DOHH2 (cell line): Measurements from ENCODE around the gene SHISA2.

Source experiments
- H3F3A ChIP-seq: fragments of 200-600 bp; sonication (generic), shearing (Covaris generic); 2 replicates; pipeline ENCODE4 v1.6.0; 2016; ENCODE audit warnings: antibody characterized with exemption, mild to moderate bottlenecking; ENCODE audit not compliant: control insufficient read depth, insufficient read depth
- H3K27ac ChIP-seq: fragments of 200-600 bp; sonication (generic); 2 replicates; pipeline ENCODE4 v1.5.1; 2014; ENCODE audit warnings: low read depth, mild to moderate bottlenecking, low read length, moderate library complexity
- H3K27me3 ChIP-seq: fragments of 200-600 bp; sonication (generic); 2 replicates; pipeline ENCODE4 v1.6.1; 2014; ENCODE audit warnings: mild to moderate bottlenecking, low read length, mixed read lengths; ENCODE audit not compliant: control insufficient read depth
- H3K36me3 ChIP-seq: fragments of 200-600 bp; sonication (generic); 2 replicates; pipeline ENCODE4 v1.6.1; 2014; ENCODE audit warnings: mild to moderate bottlenecking, low read length, moderate library complexity, mixed read lengths; ENCODE audit not compliant: control insufficient read depth
- H3K4me1 ChIP-seq: fragments of 200-600 bp; sonication (generic); 2 replicates; pipeline ENCODE4 v1.6.1; 2014; ENCODE audit warnings: mild to moderate bottlenecking, low read length, mixed read lengths; ENCODE audit not compliant: control insufficient read depth
- H3K4me2 ChIP-seq: fragments of 200-600 bp; sonication (generic); 2 replicates; pipeline ENCODE4 v1.6.0; 2014; ENCODE audit warnings: mild to moderate bottlenecking, low read length, moderate library complexity
- H3K4me3 ChIP-seq: fragments of 200-600 bp; sonication (generic); 2 replicates; pipeline ENCODE4 v1.5.1; 2014; ENCODE audit warnings: mild to moderate bottlenecking, low read length, mixed read lengths
- H3K79me2 ChIP-seq: fragments of 200-600 bp; sonication (generic); 2 replicates; pipeline ENCODE4 v1.6.1; 2014; ENCODE audit warnings: mild to moderate bottlenecking, low read length, mixed read lengths; ENCODE audit not compliant: control insufficient read depth
- H3K9me2 ChIP-seq: fragments of 200-600 bp; sonication (generic); replicated peaks from 2 replicates; pipeline ENCODE4 v1.6.1; 2014; ENCODE audit warnings: mild to moderate bottlenecking, low read length, mixed read lengths; ENCODE audit not compliant: control insufficient read depth
- H3K9me3 ChIP-seq: fragments of 200-600 bp; sonication (generic); 2 replicates; pipeline ENCODE4 v1.6.1; 2014; ENCODE audit warnings: antibody characterized with exemption, low read length, mixed read lengths; ENCODE audit not compliant: control insufficient read depth, insufficient read depth
- H4K20me1 ChIP-seq: fragments of 200-600 bp; sonication (generic); 2 replicates; pipeline ENCODE4 v1.6.0; 2014; ENCODE audit warnings: low read depth, mild to moderate bottlenecking, antibody characterized with exemption, low read length, moderate library complexity; ENCODE audit not compliant: control insufficient read depth, insufficient read depth
- EZH2phosphoT487 ChIP-seq: fragments of 200-600 bp; sonication (generic); IDR thresholded peaks from 2 replicates; pipeline ENCODE4 v1.6.1; 2017; ENCODE audit warnings: borderline replicate concordance, mild to moderate bottlenecking, antibody characterized with exemption, low read length, moderate library complexity, mixed read lengths
- TF ChIP-seq, protein P1 (sequence below): fragments of 200-600 bp; sonication (generic); IDR thresholded peaks from one replicate; pipeline ENCODE4 v1.5.1; 2014; ENCODE audit warnings: antibody characterized with exemption, mild to moderate bottlenecking, low read depth, low read length; ENCODE audit not compliant: poor library complexity, severe bottlenecking

SHISA2 gene

DNA sequence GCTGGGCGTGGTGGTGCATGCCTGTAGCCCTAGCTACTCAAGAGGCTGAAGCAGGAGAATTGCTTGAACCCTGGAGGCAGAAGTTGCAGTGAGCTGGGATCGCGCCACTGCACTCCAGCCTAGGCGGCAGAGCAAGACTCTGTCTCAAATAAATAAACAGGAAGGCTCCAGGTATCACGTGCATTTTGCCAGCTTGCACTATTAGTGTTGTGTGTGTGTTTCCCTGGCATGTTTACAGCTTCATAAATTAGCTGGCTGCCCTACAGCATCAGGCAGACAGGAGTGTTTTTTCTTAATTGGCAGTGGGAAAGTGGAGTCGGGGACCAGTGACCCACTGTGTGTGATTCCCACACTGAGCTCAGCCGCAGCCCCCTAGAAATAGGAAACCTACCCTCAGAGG is 32.6 kb downstream of the SHISA2 start:
- TF ChIP-seq, protein P1, sequence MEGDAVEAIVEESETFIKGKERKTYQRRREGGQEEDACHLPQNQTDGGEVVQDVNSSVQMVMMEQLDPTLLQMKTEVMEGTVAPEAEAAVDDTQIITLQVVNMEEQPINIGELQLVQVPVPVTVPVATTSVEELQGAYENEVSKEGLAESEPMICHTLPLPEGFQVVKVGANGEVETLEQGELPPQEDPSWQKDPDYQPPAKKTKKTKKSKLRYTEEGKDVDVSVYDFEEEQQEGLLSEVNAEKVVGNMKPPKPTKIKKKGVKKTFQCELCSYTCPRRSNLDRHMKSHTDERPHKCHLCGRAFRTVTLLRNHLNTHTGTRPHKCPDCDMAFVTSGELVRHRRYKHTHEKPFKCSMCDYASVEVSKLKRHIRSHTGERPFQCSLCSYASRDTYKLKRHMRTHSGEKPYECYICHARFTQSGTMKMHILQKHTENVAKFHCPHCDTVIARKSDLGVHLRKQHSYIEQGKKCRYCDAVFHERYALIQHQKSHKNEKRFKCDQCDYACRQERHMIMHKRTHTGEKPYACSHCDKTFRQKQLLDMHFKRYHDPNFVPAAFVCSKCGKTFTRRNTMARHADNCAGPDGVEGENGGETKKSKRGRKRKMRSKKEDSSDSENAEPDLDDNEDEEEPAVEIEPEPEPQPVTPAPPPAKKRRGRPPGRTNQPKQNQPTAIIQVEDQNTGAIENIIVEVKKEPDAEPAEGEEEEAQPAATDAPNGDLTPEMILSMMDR = no peak
- TF ChIP-seq EZH2phosphoT487 = no peak
- no peak overlapping the region for H3K27ac ChIP-seq
- H3K4me1 ChIP-seq = no peaks in the 10 kb centered on the region
- no peak overlapping the region for H3K4me2 ChIP-seq
- no peaks in the 10 kb centered on the region for H3K9me3 ChIP-seq
- H3K4me3 ChIP-seq = no peak overlapping the region
- H3K9me2 ChIP-seq = no peaks in the 10 kb centered on the region
- H3K27me3 ChIP-seq = 0 out of 2 replicates have a peak, but pooled peaks cover 3% of the 10 kb centered on the region
- no peaks in the 10 kb centered on the region for H3K36me3 ChIP-seq
- H3K79me2 ChIP-seq = no peaks in the 10 kb centered on the region
- H3F3A ChIP-seq = no peaks in the 10 kb centered on the region
- no peaks in the 10 kb centered on the region for H4K20me1 ChIP-seq

DNA sequence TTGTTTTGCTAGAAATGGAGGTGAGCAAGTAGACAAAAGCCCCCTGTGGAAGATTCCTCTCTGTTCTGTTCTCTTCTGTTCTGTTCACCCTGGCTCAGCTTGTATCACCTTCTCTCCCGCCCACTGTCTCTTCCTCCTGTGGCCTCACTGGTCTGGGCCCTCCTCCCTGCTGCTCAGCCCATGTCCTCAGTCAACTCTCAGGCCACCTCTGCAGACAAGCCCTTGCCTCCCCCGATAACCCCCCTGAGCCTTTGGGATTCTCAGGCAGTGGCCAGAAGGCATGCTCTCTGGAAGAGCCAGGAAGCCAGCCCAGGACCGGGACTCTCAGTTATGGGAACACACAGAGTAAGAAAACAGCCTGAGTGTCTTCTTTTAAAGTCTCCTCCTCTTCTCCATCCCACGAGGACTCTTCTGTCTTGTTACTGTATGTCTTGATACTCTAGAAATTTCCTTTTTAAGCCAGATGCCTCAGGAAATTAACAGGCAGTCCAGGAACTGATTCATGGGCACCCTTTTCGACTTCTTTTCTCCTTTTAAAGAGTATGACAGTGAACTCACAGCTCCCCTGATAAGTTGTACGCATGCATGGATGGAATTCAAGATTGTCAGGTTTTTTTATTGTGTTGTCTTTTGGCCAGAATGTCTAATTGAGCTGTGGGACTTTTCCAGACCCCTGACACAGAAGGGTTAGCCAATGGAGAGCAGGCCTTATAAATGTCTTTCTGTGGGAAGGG is 33.7 kb downstream of the SHISA2 start:
- TF ChIP-seq, protein P1 = no peak
- no peak for TF ChIP-seq EZH2phosphoT487
- H3K9me2 ChIP-seq = no peaks in the 10 kb centered on the region
- no peaks in the 10 kb centered on the region for H3F3A ChIP-seq
- H3K4me2 ChIP-seq = no peak overlapping the region
- no peaks in the 10 kb centered on the region for H4K20me1 ChIP-seq
- H3K79me2 ChIP-seq = no peaks in the 10 kb centered on the region
- no peaks in the 10 kb centered on the region for H3K36me3 ChIP-seq
- H3K9me3 ChIP-seq = no peaks in the 10 kb centered on the region
- H3K4me1 ChIP-seq = no peaks in the 10 kb centered on the region
- 0 out of 2 replicates have a peak, but pooled peaks cover 3% of the 10 kb centered on the region for H3K27me3 ChIP-seq
- no peak overlapping the region for H3K27ac ChIP-seq
- H3K4me3 ChIP-seq = no peak overlapping the region

DNA sequence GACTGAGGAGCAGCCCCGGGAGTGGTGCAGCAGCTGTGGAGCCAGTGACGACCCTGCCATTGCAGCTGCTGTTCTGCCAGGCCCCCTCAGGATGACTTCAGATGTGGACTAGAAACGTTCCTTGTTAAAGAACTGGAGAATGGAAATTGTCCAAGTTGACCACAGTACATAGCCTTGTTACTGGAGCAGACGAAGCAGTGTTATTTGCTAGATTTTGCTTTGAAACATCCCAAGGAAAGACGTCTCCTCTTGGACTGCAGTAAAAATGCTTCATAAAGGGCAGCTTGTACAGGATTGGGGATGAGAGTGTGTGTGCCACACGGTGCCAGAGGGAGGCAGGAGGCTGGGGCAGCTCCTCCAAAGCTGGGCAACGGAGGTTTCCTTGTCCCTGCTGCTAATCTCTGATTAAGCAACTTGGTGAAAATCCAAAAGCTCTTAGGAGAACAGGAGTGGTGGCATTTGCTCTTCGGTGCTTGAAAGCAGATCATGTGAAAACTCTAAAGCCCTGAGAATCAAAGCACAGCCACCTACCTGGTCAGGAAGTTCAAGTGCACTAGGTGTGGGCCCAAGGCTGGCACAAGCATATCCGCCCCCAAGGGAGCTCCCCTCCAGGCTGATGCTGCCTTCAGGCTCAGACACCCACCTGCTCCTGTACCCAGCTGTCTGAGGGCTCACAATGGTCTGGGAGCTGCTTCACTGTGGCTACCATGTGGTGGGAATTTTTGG is 34.5 kb downstream of the SHISA2 start:
- Histone ChIP-seq H3K9me2 (no peaks in the 10 kb centered on the region), H3F3A (no peaks in the 10 kb centered on the region), H4K20me1 (no peaks in the 10 kb centered on the region), H3K4me2 (no peak overlapping the region), H3K4me3 (no peak overlapping the region), H3K27me3 (0 out of 2 replicates have a peak, but pooled peaks cover 3% of the 10 kb centered on the region), H3K27ac (no peak overlapping the region), H3K36me3 (no peaks in the 10 kb centered on the region), H3K4me1 (no peaks in the 10 kb centered on the region), H3K9me3 (no peaks in the 10 kb centered on the region), H3K79me2 (no peaks in the 10 kb centered on the region)
- TF ChIP-seq, protein P1 = no peak
- no peak for TF ChIP-seq EZH2phosphoT487
